Posterior cingulate gyrus (tissue), 11 donors: Measurements from ENCODE around the gene PKP4.
"Not testable (repeated sequence)": the region's sequence is repeated elsewhere in the genome, so short reads cannot be mapped to it uniquely, and the experiment has no call there.

Source experiments
- DNase-seq, 10 donors: peaks; one replicate each; pipeline versions ENCODE4 v3.0.0 to v3.0.0-alpha.2; 2020 to 2021; ENCODE audit warnings: mixed read lengths in 3 of 10
- intact Hi-C: fragments of 100-400 bp; cut with DNase I; formaldehyde crosslinking; loops from one replicate; pipeline ENCODE4 v1.15.1; 2023

The PKP4 gene

DNA sequence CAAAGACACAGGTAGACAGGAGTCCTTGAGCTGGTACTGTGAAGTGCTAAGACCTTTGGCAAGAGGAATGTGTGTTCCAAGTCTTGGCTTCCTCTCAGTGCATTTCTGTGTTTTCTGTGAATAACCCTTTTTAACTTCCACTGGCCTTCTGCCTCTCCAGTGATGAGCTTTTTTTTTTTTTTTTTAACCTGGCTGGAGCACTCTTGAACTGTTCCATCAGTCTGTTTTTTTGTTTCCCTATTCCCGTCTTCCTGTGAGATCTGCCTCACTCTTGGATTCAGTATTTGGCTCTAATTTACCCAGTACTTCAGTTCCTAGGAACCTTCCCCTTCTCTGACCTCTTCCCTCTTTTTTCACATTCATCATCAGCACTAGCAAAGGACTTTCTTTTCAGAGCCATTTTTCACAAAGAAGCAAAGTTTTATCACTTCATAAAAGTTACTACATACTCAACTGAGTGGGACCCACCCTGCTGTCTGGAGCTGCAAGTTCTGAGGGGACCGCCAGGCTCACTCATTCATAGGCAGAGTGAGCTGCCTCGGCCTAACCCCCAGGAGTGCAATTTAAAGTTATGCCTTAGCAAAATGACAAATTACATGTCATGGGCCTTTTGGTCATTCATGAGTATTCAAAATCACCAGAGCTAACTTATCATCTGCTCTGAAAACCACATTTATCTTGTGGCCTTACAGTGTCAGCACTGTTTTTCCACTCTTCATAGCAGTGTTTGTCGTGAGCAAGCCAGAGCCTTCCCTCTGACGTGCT lies 211.4 kb downstream of the PKP4 start:
- DNase-seq: no peak
- intact Hi-C loops: no loop called here

DNA sequence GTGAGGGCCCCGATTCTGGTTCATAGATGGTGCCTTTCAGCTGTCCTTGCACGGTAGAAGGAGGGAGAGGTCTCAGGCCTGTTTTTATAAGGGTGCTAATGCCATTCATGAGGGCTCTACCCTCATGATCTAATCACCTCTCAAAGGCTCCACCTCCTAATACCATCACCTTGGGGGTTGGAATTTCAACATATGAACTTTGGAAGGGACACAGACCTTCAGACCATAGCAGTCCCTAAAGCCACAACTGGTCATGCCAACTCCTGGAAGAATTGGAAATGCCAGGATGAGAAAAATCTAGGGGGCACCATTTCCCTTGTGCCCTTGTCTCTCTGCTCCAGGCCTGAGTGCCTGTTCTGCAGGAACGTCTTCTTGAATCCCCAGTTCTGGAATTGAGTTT lies 213.5 kb downstream of the PKP4 start:
- DNase-seq: no peak
- intact Hi-C loops: no loop called here

DNA sequence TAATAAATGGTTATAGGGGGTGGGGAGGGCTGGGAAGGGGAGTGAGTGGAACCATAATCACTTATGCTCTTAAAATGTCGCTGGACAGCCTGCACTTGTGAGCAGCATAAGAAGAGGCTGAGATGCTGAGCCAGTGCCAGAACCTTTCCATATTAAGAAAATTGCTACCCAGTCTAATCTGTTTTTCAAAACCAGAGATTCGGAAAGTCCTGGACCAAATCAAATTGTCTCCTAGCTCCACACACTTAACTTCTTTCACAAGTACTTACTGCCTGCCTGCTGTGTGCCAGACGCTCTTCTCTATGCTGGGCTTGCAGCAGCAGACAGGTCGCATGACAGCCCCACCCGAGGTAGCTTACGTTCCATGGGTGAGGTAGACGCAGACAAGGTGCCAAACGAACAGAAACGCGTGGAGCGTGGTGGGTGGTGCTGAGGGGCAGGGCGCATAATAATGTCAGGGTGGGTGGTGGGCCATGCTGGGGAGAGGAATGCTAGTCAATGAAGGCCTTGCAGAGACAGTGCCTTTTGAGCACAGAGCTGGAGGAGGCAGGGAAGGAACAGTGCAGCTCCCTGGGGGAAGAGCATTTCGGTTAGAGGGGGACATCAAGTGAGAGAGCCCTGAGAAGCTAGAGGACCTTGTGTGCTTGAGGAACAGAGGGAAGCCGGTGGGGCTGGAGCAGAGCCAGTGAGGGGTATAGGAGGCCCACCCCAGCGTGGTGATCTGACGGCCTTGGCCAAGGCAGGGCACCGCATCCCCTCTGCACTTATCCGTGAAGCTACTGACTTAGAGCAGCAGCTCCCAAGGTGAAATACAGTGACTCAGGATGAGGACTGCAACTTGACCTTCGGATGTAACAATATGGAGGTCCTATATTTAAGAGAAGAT lies 214.9 kb downstream of the PKP4 start:
- DNase-seq: peak in 3 of 10 donors; percentile 76 to 84 (median 82)
- intact Hi-C loops: no loop called here

DNA sequence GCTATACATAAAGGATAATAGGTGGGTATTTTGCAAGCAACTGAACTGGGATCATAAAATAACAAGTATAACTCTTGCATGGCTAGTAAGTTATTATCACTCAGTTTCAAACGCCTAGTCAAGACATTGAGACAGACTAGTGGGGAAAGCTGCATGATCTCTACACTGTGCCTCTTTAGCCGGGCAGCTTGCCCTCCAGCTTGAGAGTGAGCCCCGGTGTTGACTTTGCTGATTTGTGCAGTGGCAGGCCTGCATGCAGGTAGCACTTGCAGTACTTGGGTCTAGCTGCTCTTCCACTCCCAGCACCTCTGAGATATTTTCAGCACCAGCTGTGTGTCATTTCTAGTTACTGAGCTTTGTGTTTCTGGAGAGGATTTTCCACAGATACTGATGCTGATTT lies 219.5 kb downstream of the PKP4 start:
- DNase-seq: no peak
- intact Hi-C loops: no loop called here

DNA sequence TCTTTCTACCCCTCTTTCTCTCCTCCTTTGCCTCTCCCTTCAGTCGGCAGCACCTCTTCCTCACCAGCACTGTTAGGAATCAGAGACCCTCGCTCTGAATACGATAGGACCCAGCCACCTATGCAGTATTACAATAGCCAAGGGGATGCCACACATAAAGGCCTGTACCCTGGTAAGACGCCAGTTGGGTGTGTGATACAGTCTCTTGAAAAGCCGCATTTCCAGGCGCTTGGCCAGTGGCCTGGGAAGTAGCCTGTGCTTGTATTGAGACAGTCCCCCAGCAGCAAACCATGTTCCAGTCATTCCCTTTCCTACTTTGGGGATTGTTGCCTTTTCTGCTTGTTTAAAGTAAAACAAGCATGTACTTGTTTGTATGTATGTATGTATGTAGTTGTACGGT lies 219.9 kb downstream of the PKP4 start:
- intact Hi-C loops: no loop called here
- DNase-seq: peak in 2 of 10 donors; percentile 33 to 79

DNA sequence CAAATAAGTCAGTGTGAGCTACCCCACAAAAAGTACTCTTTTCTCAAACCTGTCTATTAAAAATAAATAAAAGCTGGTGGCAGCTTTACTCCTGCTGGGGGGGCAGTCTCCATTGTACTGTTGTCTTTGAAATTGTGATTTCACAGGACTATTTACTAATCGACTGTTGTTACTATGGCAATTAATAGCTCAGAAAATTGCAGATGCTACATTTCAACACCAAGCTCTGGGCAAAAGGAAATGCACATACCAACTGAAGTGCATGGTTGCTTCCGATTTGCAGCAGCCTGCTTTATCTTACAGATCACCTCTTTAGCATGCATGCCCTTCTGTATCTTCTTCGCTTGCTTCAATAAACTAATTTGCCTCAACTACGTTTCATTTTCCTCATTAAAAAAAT lies 220.8 kb downstream of the PKP4 start:
- intact Hi-C loops: no loop called here
- no peak for DNase-seq

DNA sequence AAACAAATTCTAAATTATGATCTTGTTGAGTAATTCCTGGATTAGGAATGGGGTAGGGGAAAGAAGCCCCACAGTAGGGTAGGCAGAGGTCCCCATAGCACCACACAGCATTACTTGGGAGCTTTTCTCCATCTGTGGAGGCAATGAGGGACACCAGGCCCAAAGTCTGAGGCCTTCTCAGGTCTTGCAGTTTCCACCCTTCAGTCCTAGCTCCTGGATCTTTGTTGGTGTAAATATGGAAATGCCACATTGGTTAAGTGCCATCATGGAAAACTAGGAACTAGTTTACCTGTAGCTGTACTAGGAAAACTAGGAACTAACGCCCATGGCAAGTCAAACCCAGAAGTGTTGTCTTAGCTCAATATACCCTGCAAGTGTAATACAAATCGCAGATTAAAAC lies 225.1 kb downstream of the PKP4 start:
- intact Hi-C loops: no loop called here
- no peak for DNase-seq

DNA sequence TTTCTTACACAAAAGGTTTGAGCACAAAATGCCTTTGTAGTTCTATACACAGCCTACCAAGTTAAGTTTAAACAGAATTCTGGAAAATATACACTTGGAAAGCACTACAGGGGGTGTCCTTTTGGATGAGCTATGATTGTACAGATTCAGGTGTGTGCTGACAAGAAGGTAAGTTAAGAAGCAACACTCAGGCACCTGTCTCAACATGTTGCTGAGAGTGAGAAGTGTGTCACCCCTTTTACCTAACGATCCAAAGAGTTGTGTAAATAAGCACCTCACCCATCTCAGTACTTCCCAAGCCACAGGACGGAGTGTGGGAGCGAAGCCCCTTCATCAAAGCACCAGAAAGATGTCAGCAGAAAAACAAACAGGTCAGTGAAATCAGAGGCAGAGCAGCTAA lies 228.9 kb downstream of the PKP4 start:
- no peak for DNase-seq
- intact Hi-C loops: loop anchor here (5.0 kb wide), 1 partner anchor 37 kb away; no protein-coding TSS in a partner anchor

DNA sequence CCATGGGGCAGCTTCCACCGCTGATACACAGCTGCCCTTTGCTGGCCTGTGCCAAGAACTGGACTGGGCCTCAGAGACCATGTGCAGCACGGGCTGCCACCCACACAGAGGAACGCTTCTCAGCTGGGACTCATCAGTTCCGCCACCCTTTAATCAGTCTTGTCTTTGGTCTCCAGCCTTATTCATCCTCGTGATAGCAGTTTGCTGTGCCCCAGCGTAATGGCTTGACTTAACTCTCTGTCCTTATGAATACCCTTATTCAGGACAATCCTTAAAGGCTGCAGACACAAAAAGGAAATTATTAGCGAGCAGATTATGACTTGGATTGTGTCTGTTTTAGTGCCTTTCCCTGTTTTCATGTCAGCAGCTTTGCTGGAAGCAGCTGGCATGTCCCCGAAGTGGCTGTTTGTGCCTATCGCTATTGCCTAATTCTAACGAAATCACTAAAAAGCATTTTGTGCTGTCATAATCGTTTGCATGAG lies 229.5 kb downstream of the PKP4 start:
- DNase-seq: peak; percentile 43 to 95 (median 65)
- intact Hi-C loops: loop anchor here (5.0 kb wide), 1 partner anchor 36 kb away; no protein-coding TSS in a partner anchor

DNA sequence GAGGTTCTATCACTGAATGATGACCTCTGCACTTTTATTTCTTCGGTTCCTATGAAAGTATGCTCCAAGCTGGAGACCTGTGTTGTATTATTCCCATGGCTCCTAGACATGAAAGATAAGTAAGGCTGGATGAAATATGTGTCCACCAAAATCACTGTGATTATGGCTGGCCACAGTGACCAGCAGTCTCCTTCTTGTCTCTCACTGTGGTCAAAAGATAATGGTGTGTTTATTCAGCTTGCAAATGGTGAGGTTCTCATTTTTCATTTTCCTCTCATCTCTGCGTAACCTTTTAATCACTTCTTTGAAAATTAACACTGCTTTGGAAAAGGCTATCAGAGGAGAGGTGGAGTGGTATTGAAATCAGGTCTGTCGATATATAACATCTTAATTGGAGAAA lies 230.6 kb downstream of the PKP4 start:
- intact Hi-C loops: loop anchor here (5.0 kb wide), 1 partner anchor 35 kb away; no protein-coding TSS in a partner anchor
- DNase-seq: no peak

DNA sequence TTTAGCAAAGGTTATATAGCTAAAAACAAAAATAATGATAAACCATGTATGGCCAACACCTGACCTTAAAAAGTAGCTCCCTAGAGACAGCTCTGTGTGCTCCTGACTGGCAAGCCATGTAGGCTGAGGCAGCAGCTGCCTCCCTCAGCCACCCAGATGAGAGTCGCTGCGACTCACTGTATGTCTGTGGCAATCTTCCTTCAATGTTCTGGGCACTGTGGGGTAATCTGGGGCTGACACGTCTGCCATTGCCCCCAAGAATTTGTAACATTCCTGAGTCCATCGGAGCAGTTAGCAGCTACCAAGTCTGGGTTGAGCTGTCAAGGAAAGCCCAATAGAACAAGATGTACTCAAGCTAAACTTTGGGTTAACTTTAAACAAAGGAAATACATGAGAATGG lies 232.0 kb downstream of the PKP4 start:
- intact Hi-C loops: loop anchor here (5.0 kb wide), 1 partner anchor 34 kb away; no protein-coding TSS in a partner anchor
- no peak for DNase-seq

DNA sequence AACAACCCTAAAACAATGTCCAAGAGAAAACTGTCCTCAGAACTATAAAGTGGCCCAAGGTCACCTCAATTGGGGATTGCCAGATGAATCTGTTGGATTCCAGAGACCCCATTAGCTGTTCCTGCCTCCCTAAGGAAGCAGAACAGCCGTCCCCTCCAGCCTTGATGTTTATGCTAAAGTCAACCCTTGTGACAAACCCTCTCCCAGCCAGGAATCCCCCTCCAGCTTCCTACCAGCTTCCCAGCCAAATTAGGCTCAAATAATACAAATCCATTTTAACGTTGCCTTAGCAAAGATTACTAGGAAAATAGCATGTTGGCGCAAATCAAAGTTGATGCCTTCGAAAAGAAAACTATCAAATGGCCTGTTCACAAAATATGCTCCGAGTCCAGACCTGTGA lies 232.6 kb downstream of the PKP4 start:
- no peak for DNase-seq
- intact Hi-C loops: loop anchor here (5.0 kb wide), 1 partner anchor 33 kb away; no protein-coding TSS in a partner anchor

DNA sequence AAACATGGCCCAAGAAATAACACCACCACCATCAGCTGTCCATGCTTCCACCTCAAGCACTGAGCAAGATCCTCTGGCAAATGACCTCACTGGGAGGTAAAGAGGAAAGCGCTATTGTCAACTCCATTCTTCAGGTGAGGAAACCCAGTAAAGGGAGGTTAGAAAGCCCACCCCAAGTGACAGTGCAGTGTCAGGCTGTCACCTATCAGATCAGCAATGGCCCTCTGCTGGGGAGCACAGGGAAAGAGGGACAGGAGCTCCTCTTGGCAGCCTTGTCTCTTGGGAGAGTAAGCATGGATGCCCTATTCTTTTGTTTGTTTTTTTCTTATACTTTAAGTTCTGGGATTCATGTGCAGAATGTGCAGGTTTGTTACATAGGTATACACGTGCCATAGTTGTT lies 234.1 kb downstream of the PKP4 start:
- no peak for DNase-seq
- intact Hi-C loops: no loop called here

DNA sequence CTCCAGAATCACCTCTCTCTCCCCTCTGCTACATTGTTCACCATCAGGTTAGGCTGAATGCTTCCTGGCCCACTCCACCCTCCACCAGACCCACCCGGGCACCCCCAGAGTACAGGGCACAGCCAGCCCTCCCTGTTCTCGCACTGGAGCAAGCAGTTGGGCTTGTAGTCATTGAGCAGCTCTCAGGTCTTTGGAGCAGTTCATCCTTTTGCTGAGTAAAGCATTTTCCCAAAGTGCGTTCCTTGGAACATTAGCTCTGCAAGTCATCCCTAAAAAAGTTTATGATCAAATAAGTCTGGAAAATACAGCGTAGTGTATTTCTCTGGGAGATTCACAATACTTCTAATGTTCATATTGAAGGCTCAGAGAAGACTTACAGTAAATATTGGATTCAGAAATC lies 234.9 kb downstream of the PKP4 start:
- intact Hi-C loops: no loop called here
- DNase-seq: no peak

DNA sequence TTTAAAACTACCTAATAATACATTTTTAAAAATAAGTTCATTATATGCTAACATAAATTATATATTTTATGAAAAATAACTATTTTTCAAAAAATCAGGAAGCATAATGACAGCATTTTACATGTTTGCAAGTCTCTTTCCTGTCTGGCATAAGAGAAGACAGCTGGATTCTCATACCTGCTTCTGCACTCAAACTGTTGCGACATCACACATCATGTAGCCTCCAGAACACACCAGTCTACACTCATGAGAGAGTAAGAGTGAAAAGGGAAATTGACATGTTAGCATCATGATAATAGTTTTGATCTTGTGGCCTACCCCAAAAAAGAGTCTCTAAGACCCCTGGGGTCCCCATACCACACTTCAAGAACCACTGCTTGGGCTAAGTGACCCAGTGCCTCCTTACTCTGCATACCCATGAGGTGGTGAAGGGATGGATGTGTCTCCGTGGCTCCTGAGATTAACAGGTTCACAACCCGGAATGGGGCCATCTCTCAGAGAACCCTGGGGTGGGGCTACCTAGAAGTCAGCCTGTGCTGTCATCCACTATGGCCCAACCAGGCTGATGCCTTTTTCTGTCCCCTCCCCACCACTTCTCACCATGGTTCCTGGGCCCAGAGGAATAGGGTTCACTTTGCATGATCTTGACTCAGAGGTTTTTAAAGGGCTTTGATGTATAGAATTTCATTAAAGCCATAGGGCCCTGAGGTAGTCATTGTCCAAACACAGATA lies 235.8 kb downstream of the PKP4 start:
- intact Hi-C loops: no loop called here
- no peak for DNase-seq

DNA sequence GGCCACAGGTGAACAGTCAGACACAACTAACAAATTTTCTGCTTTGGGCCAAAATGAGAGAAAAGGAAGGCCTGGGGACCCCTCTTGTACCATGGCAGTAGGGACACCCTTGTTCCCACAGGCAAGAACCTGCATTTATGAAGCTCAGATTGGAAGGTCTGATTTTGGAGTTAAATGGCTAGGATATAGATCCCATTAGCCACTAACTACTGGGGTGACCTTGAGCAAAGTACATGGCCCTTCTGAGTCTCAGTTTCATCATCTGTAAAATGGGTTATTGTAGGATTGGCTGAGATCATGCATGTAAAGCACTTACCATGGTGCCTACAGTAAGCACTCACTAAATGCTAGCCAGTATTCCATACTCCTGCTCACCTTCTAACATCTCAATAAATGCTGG lies 236.7 kb downstream of the PKP4 start:
- intact Hi-C loops: no loop called here
- DNase-seq: no peak

DNA sequence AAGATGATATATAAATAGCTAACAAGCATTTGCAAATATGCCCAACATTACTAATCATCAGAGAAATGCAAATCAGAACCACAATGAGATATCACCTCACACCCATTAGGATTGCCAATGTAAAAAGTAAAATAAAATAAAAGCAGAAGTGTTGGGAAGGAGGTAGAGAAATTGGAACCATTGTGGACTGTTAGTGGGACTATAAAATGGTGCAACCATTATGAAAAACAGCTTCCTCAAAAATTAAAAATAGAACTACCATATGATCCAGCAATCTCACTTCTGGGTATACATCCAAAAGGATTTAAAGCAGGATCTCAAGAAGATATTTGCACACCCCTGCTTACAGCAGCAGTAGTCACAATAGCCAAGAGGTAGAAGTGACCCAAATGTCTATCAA lies 238.6 kb downstream of the PKP4 start:
- DNase-seq: no peak
- intact Hi-C loops: no loop called here

DNA sequence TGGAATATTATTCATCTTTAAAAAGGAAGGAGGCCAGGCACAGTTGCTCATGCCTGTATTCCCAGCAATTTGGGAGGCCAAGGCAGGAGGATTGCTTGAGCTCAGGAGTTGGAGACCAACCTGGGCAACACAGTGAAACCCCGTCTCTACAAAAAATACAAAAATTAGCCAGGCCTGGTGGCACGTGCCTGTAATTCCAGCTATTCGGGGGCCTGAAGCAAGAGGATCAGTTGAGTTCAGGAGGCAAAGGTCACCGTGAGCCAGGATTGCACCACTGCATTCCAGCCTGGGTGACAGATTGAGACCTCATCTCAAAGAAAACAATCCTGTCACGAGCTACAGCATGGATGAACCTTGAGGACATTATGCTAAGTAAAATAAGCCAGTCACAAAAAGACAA lies 239.0 kb downstream of the PKP4 start:
- not testable (repeated sequence) for DNase-seq

DNA sequence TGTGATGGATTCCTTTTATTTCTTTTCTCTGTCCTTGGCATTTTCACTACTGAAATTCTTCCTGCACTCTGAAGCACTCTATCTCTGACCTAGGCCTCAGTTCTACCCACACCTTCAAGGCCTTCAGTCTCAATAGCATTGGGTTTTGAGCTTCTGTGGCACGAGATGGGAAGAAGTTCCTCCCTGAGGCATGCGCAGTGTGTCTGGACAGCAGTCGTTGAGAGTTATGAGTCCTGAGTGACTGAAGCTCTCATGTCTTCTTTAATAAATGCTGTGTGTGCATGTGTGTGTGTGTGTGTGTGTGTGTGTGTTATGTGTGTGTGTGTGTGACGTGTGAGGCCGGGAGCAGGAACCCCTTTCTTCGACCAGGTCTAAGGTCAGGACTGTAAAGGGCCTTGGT lies 242.6 kb downstream of the PKP4 start:
- no peak for DNase-seq
- intact Hi-C loops: no loop called here

More for the DNA sequence above, 239.0 kb downstream of the PKP4 start:
- intact Hi-C loops: not testable (repeated sequence)

DNA sequence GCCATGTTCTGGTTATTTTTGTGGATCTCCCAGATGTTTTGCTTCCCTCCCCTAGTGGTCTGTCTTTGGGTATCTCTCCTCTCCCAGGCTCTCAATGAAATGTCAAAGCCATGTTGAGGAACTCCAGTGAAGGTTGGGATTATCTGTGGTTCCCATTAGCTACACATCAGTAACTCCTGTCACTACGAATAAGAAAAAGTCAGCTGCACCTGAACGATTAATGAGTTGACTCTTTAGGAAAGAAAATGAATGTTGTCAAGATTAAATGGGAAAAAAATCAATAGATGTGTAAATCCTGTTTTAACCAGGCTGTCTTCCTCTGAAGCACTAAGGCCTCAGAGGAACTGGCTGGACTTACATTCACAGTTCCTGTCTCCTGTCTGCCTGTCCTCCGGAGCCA lies 244.3 kb downstream of the PKP4 start:
- intact Hi-C loops: no loop called here
- DNase-seq: no peak

DNA sequence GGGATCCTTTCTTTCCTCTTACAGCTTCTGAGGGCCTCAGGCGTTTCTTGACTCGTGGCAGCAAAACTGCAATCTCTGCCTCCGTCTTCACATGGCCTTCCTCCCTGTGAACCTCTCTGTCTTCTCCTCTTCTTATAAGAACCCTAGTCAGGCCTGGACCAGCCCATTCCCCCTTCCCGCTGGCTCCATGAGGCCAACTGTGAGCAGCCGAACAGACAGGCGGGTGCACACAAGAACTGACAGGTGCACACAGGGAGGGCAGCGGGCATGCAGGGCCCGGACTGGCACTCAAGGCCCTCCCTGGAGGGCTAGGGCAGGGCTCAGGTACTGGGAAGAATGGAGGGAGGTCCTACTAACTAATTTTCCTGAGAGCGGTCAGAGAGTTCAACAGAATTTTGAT lies 246.0 kb downstream of the PKP4 start:
- no peak for DNase-seq
- intact Hi-C loops: no loop called here
